GM21737 (cell line): ENCODE data around the gene CDK10.

ENCODE experiments used
- ATAC-seq: cut with Tn5 transposase; IDR thresholded peaks from one replicate; pipeline ENCODE4 v1.9.1; 2021; ENCODE audit warnings: mild to moderate bottlenecking, moderate library complexity; ENCODE audit not compliant: unreplicated experiment

The CDK10 gene

GRCh38 chr16:89732142-89732917 is 45.8 kb downstream of the CDK10 start:
- ATAC-seq = no peak

- ATAC-seq = no peak
Observed at GRCh38 chr16:89732918-89733242, 46.4 kb downstream of the CDK10 start.

DNA sequence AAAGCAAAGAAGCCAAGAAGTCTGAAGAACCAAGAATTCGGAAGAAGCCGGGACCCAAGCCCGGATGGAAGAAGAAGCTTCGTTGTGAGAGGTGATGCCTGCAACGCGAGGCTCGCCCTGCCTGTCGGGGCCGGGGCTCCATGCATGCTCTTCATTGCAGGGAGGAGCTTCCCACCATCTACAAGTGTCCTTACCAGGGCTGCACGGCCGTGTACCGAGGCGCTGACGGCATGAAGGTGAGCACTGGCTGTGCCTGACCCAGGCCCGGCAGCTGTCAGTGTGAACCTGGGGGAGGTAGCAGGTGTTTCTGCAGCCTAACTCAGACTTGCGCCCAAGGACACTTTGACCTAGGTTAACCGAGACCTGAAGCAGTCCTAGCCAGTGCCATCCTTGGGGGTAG is 46.8 kb downstream of the CDK10 start:
- ATAC-seq = no peak

DNA sequence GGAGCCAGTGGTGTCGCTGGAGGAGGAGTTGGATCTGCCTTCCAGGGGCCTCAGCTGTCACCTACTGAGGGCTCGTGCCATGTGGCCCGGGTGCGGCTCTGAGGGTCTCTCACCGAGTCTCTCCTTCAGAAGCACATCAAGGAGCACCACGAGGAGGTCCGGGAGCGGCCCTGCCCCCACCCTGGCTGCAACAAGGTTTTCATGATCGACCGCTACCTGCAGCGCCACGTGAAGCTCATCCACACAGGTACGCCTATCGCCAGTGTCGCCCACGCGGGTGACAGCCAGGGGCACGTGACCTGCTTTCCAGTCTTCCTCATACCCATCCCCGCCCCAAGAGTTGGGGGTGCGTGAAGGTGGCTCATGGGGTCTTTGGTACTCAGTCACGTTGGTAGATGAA is 47.3 kb downstream of the CDK10 start:
- no peak for ATAC-seq

DNA sequence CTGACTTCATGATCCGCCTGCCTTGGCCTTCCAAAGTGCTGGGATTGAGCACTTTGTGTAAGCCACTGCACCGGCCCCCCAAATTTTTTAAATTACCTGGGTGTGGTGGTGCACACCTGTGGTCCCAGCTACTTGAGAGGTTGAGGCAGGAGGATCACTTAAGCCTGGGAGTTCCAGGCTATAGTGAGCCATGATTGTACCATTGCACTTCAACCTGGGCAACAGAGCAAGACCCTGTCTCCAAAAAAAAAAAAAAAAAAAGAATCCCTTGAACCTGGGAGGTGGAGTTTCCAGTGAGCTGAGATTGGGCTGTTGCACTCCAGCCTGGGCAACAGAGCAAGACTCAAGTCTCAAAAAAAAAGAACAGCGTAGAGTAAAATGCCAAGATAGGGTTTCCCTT is 50.1 kb downstream of the CDK10 start:
- no peak for ATAC-seq

GRCh38 chr16:89737341-89738071 is 51.0 kb downstream of the CDK10 start:
- no peak for ATAC-seq

GRCh38 chr16:89738072-89738377 is 51.5 kb downstream of the CDK10 start:
- ATAC-seq = no peak

DNA sequence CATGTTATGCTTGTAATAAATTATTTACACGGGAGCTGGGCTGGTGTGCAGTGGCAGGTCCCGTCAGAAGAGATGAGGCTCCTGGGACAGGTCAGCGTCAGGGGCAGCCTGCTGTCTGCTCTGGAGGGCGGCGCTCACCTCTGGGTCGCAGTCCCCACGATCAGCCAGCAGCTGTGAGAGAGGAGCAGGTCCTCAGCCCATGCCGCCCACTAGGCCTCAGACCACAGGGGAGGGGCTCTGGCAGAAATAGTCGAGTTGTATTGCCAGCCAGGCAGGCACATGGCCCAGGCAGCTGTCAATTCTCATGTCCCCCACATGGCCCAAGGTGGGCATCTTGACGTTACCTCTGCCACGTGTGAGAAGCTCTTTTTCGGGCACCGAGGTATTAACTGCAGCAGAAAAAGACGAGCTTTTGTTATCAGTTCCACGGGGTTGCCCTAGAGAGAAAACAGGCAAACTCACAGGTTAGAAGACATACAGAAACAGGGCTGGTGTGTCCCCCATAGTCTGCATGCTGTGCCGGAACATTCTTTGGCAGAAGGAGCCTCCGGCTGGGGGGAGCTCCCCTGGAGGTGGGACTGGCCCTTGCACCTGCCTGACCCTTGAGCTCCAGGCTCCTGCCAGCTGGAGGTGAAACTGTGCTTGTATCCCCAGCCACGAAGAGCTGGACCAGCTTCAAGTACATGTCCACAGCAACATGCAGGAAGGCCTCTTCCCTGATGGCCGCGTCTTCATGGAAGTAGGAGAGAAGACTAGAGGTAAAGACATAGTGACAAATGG is 52.2 kb downstream of the CDK10 start:
- no peak for ATAC-seq

DNA sequence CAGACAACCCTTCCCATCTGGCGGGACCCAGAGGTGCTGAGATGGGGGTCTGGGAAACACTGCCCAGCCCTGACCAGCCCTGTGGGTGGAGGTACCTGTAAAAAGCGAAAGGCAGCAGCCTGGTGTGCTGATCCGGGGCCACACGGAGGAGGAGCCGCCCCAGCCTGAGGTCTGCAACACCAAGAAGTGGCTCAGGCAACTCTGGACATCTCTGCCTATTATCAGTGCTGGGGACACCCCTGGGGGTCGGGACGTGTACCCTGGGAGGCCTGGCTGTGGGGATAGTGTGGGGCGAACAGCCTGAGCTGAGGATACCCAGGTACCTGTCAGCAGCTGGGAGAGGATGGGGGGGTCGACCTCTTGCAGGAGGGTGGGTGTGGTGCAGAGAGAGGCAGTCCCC is 52.9 kb downstream of the CDK10 start:
- no peak for ATAC-seq

- ATAC-seq = no peak
Observed at GRCh38 chr16:89741342-89742014, 55.0 kb downstream of the CDK10 start.

GRCh38 chr16:89742948-89743347 is 56.5 kb downstream of the CDK10 start:
- ATAC-seq = no peak

- no peak for ATAC-seq
Observed at GRCh38 chr16:89744813-89745212, 58.3 kb downstream of the CDK10 start.
